Measurements from ENCODE around the gene OMP. TPM values are rescaled to one million over a fixed set of nuclear protein-coding genes. Genes with fewer than 3 reads are reported as not detected.

The OMP gene
- total RNA-seq, 1 experiment from 2014 or later, result 1.4 TPM

GRCh38 chr11:77069969-77070582 is 32.6 kb upstream of the OMP start:
- no peak overlapping the region for H3K4me3 ChIP-seq
- no peaks in the 10 kb centered on the region for H3K9me2 ChIP-seq (ENCODE audit: insufficient read depth)
- no peaks in the 10 kb centered on the region for H4K20me1 ChIP-seq (ENCODE audit: insufficient read depth)
- no peak overlapping the region for H3K4me2 ChIP-seq
- DNase-seq, result no peak
- peaks cover 21% of the 10 kb centered on the region; the same call in 1 of the 2 replicates for H3F3A ChIP-seq (ENCODE audit: insufficient read depth, low read depth)
- TF ChIP-seq EZH2 (IDR thresholded peaks at IDR 0.05; ENCODE audit: low read depth), result no peak
- no peak for TF ChIP-seq CTCF (conservative IDR thresholded peaks at IDR 0.05)
- H3K27ac ChIP-seq, result no peak overlapping the region
- no TSS peak for BruUV-seq (replicated peaks)
- H3K9me3 ChIP-seq (ENCODE audit: insufficient read depth, low read depth), result no peaks in the 10 kb centered on the region
- H3K4me1 ChIP-seq (replicated peaks; ENCODE audit: insufficient read depth), result peaks cover 46% of the 10 kb centered on the region
- no peaks in the 10 kb centered on the region for H3K27me3 ChIP-seq (ENCODE audit: insufficient read depth, low read depth)
- ChIA-PET CTCF (no interaction called here), POLR2A (ENCODE audit: unreplicated experiment) (no interaction called here)
- intact Hi-C loops (cut with micrococcal nuclease; ENCODE audit: unreplicated experiment), result loop anchor here (5.0 kb wide), 1 partner anchor 547 kb away; no protein-coding TSS in a partner anchor
- no peaks in the 10 kb centered on the region for H3K36me3 ChIP-seq (ENCODE audit: low read depth)
- no peak overlapping the region for H2AFZ ChIP-seq
- H3K79me2 ChIP-seq (ENCODE audit: low read depth), result no peaks in the 10 kb centered on the region

DNA sequence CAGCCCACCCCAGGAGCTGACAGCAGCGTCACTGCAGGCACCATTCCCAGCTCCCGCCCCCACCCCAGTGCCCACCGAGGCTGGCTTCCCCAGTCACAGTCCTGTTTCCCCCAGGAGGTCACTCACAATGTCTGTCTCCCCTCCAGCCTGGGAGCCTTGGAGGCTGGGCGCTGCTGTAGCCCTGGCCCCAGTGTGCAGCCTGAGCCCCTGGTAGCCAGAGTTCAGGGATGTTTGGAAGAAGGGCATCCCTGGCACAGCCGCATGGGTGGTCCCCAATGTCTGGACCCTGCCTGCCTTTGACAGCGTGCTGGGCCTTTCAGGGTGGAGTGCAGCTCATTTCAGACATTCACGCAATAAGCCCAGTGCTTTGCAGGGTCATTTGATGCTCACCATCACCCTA is 31.6 kb upstream of the OMP start:
- no peaks in the 10 kb centered on the region for H3K27me3 ChIP-seq (ENCODE audit: insufficient read depth, low read depth)
- ChIA-PET POLR2A (ENCODE audit: unreplicated experiment) (no interaction called here), CTCF (no interaction called here)

More for the DNA sequence above, 31.6 kb upstream of the OMP start:
- no peaks in the 10 kb centered on the region for H3K79me2 ChIP-seq (ENCODE audit: low read depth)
- no peaks in the 10 kb centered on the region for H3K9me2 ChIP-seq (ENCODE audit: insufficient read depth)
- peaks cover 56% of the 10 kb centered on the region for H3K4me1 ChIP-seq (replicated peaks; ENCODE audit: insufficient read depth)
- no peaks in the 10 kb centered on the region for H3K9me3 ChIP-seq (ENCODE audit: insufficient read depth, low read depth)
- no TSS peak for BruUV-seq (replicated peaks)
- H3K27ac ChIP-seq, result no peak overlapping the region
- no peak for DNase-seq
- no peak overlapping the region for H3K4me2 ChIP-seq
- no peak overlapping the region for H2AFZ ChIP-seq
- H3K36me3 ChIP-seq (ENCODE audit: low read depth), result no peaks in the 10 kb centered on the region
- TF ChIP-seq CTCF (conservative IDR thresholded peaks at IDR 0.05) (no peak), EZH2 (IDR thresholded peaks at IDR 0.05; ENCODE audit: low read depth) (no peak)
- no peaks in the 10 kb centered on the region for H4K20me1 ChIP-seq (ENCODE audit: insufficient read depth)
- H3F3A ChIP-seq (ENCODE audit: insufficient read depth, low read depth), result peaks cover 21% of the 10 kb centered on the region; the same call in 1 of the 2 replicates
- no peak overlapping the region for H3K4me3 ChIP-seq
- intact Hi-C loops (cut with micrococcal nuclease; ENCODE audit: unreplicated experiment), result no loop called here

Measured in PC-9 (cell line).